ENCODE data around the gene YLPM1. TPM values are rescaled to one million over a fixed set of nuclear protein-coding genes. Genes with fewer than 3 reads are reported as not detected.
A peak's percentile ranks its signal among the peaks of the same experiment; 100 is the strongest.

YLPM1 gene
- total RNA-seq, 2 donors from 2014 or later, result 30.0 to 47.7 TPM

GRCh38 chr14:74785056-74785613, 22.0 kb downstream of the YLPM1 start:
- H3K36me3 ChIP-seq (replicated peaks in 1 of 2; ENCODE audit: insufficient read depth in 1 of 2, low read depth in 2 of 2), result peaks cover 5 to 21% of the 10 kb centered on the region in 2 donors
- H3K4me1 ChIP-seq, result no peaks in the 10 kb centered on the region
- H3K4me3 ChIP-seq, result no peak overlapping the region
- no peaks in the 10 kb centered on the region for H3K9me3 ChIP-seq
- TF ChIP-seq POLR2A (IDR thresholded peaks at IDR 0.05) (no peak), CTCF (IDR thresholded peaks at IDR 0.05) (no peak)
- no peak for DNase-seq
- no peak for ATAC-seq
- no peaks in the 10 kb centered on the region for H3K27me3 ChIP-seq
- 22 to 25% methylated on average over 1 of the region's 1 CpG for WGBS, 2 donors
- intact Hi-C loops (cut with DNase I), result no loop called here
- H3K27ac ChIP-seq, result no peak overlapping the region

- 91 to 98% methylated on average over 2 of the region's 2 CpGs for WGBS, 2 donors
- Histone ChIP-seq H3K9me3 (no peaks in the 10 kb centered on the region), H3K27me3 (no peaks in the 10 kb centered on the region), H3K4me1 (no peaks in the 10 kb centered on the region), H3K36me3 (replicated peaks in 1 of 2; ENCODE audit: insufficient read depth in 1 of 2, low read depth in 2 of 2) (peaks cover 0 to 8% of the 10 kb centered on the region in 2 donors), H3K4me3 (no peak overlapping the region), H3K27ac (no peak overlapping the region)
- TF ChIP-seq POLR2A (IDR thresholded peaks at IDR 0.05) (no peak), CTCF (IDR thresholded peaks at IDR 0.05) (no peak)
- intact Hi-C loops (cut with DNase I), result no loop called here
- no peak for ATAC-seq
- no peak for DNase-seq
Measured at GRCh38 chr14:74786796-74787315, 23.7 kb downstream of the YLPM1 start.

- no peaks in the 10 kb centered on the region for H3K36me3 ChIP-seq (replicated peaks in 1 of 2; ENCODE audit: insufficient read depth in 1 of 2, low read depth in 2 of 2)
- peak overlapping the region in 1 of 4 donors; percentile 12 for H3K27ac ChIP-seq
- ATAC-seq (no peak), DNase-seq (no peak)
- H3K4me3 ChIP-seq, result no peak overlapping the region
- intact Hi-C loops (cut with DNase I), result no loop called here
- 67 to 69% methylated on average over 7 of the region's 7 CpGs for WGBS, 2 donors
- peaks cover 10% of the 10 kb centered on the region for H3K4me1 ChIP-seq
- no peaks in the 10 kb centered on the region for H3K27me3 ChIP-seq
- TF ChIP-seq POLR2A (IDR thresholded peaks at IDR 0.05), result no peak
- TF ChIP-seq CTCF (IDR thresholded peaks at IDR 0.05), result no peak
- H3K9me3 ChIP-seq, result no peaks in the 10 kb centered on the region
Measured at GRCh38 chr14:74792249-74793039, 29.3 kb downstream of the YLPM1 start.

GRCh38 chr14:74793506-74794155, 30.5 kb downstream of the YLPM1 start:
- DNase-seq (no peak), ATAC-seq (no peak)
- peaks cover 10% of the 10 kb centered on the region for H3K4me1 ChIP-seq
- TF ChIP-seq POLR2A (IDR thresholded peaks at IDR 0.05), result no peak
- TF ChIP-seq CTCF (IDR thresholded peaks at IDR 0.05), result peak in 3 of 7 experiments; percentile 4 to 27 (median 19)
- intact Hi-C loops (cut with DNase I), result no loop called here
- H3K4me3 ChIP-seq, result no peak overlapping the region
- H3K27me3 ChIP-seq, result no peaks in the 10 kb centered on the region
- WGBS, 2 donors, result 40 to 45% methylated on average over 3 of the region's 3 CpGs
- H3K9me3 ChIP-seq, result no peaks in the 10 kb centered on the region
- no peak overlapping the region for H3K27ac ChIP-seq
- peaks cover 0 to 4% of the 10 kb centered on the region in 2 donors for H3K36me3 ChIP-seq (replicated peaks in 1 of 2; ENCODE audit: insufficient read depth in 1 of 2, low read depth in 2 of 2)

All from body of pancreas (tissue), 4 donors.